OCI-LY7 (cell line): Measurements from ENCODE around the gene DCAF5. TPM values are rescaled to one million over a fixed set of nuclear protein-coding genes. Genes with fewer than 3 reads are reported as not detected.

Experiments
- BruUV-seq: library from RNA; stranded (reverse); fragments of 400-500 nt; replicated peaks from 2 replicates; lab custom pipeline; 2021; lab: Mats Ljungman, UMichigan
- CTCF ChIA-PET: fragments of 300-600 bp; sonication (Branson Sonifier 250); formaldehyde crosslinking; loops from one replicate; lab custom pipeline; 2022; ENCODE audit warnings: antibody characterized with exemption; ENCODE audit not compliant: unreplicated experiment; lab: Charles Lee
- POLR2A ChIA-PET: fragments of 300-600 bp; sonication (Branson Sonifier 250); formaldehyde crosslinking; loops from one replicate; lab custom pipeline; 2022; ENCODE audit warnings: antibody characterized with exemption; lab: Charles Lee
- DNase-seq: peaks from one replicate; pipeline ENCODE4 v3.0.0-alpha.2; 2015; ENCODE audit warnings: low spot score
- H2AFZ ChIP-seq: fragments of 200-600 bp; sonication (generic), shearing (Covaris generic); 2 replicates; pipeline ENCODE4 v1.6.1; 2014; ENCODE audit warnings: mild to moderate bottlenecking, antibody characterized with exemption, low read length, moderate library complexity
- H3K27ac ChIP-seq: fragments of 200-600 bp; sonication (generic); 2 replicates; pipeline ENCODE4 v1.5.1; 2014; ENCODE audit warnings: mixed run types, low read depth, mild to moderate bottlenecking, moderate library complexity, low read length, inconsistent platforms; ENCODE audit not compliant: poor library complexity, severe bottlenecking
- H3K36me3 ChIP-seq: fragments of 200-600 bp; sonication (generic); 2 replicates; pipeline ENCODE4 v1.6.1; 2014; ENCODE audit warnings: mild to moderate bottlenecking, antibody characterized with exemption, low read length, moderate library complexity, mixed read lengths; ENCODE audit not compliant: insufficient read depth
- H3K4me1 ChIP-seq: fragments of 200-600 bp; sonication (generic); 2 replicates; pipeline ENCODE4 v1.5.1; 2014; ENCODE audit warnings: mild to moderate bottlenecking, low read length; ENCODE audit not compliant: insufficient read depth, poor library complexity, severe bottlenecking
- H3K4me2 ChIP-seq: fragments of 200-600 bp; sonication (generic); 2 replicates; pipeline ENCODE4 v1.6.1; 2014; ENCODE audit warnings: mild to moderate bottlenecking, low read length
- H3K4me3 ChIP-seq: fragments of 200-600 bp; sonication (generic); 2 replicates; pipeline ENCODE4 v1.5.1; 2014; ENCODE audit warnings: mild to moderate bottlenecking, low read depth, low read length; ENCODE audit not compliant: poor library complexity, severe bottlenecking
- H3K79me2 ChIP-seq: fragments of 200-600 bp; sonication (generic); 2 replicates; pipeline ENCODE4 v1.6.1; 2016; ENCODE audit warnings: low read depth, mild to moderate bottlenecking, low read length, moderate library complexity, mixed read lengths; ENCODE audit not compliant: insufficient read depth
- H3K9me2 ChIP-seq: fragments of 200-600 bp; sonication (generic); 2 replicates; pipeline ENCODE4 v1.6.1; 2016; ENCODE audit warnings: mild to moderate bottlenecking, low read length, mixed read lengths; ENCODE audit not compliant: insufficient read depth
- H3K9me3 ChIP-seq: fragments of 200-600 bp; sonication (generic); 2 replicates; pipeline ENCODE4 v1.6.1; 2014; ENCODE audit warnings: mild to moderate bottlenecking, mixed run types, low read length, mixed read lengths
- H4K20me1 ChIP-seq: fragments of 200-600 bp; sonication (generic); 2 replicates; pipeline ENCODE4 v1.6.1; 2014; ENCODE audit warnings: mild to moderate bottlenecking, antibody characterized with exemption, low read length, moderate library complexity, mixed read lengths; ENCODE audit not compliant: insufficient read depth
- CTCF ChIP-seq: fragments of 200-600 bp; sonication (generic); conservative IDR thresholded peaks from 2 replicates; pipeline ENCODE4 v1.5.1; 2014; ENCODE audit warnings: mild to moderate bottlenecking, antibody characterized with exemption, low read length, moderate library complexity, mixed read lengths
- EZH2phosphoT487 ChIP-seq: fragments of 200-600 bp; sonication (generic); IDR thresholded peaks from 2 replicates; pipeline ENCODE4 v1.6.1; 2018; ENCODE audit warnings: low read depth, borderline replicate concordance, mild to moderate bottlenecking, mixed run types, antibody characterized with exemption, low read length, moderate library complexity, mixed read lengths
- intact Hi-C: fragments of 100-400 bp; cut with micrococcal nuclease; formaldehyde crosslinking; loops from one replicate; pipeline ENCODE4 v1.10.0; 2022; ENCODE audit not compliant: unreplicated experiment
- total RNA-seq, 2 experiments: library from RNA; depleted of rRNA in 1 of 2; stranded (reverse); fragments of >200 nt in 1 of 2; shearing (Covaris generic) in 1 of 2; gene quantifications; 2 replicates each; pipeline ENCODE4 v1.2.3, GENCODE V29; 2014 to 2022

DCAF5 gene
- total RNA-seq, 2 experiments from 2014 or later: 23.1 to 46.0 TPM

- no TSS peak for BruUV-seq
- ChIA-PET POLR2A (interaction anchor here (0.7 kb wide), 2 partner anchors 45 to 204 kb away, joined by 3 read pairs; no protein-coding TSS in a partner anchor), CTCF (no interaction called here)
Measured at GRCh38 chr14:69097974-69098373, 54.9 kb downstream of the DCAF5 start.

GRCh38 chr14:69096781-69097475 lies 56.0 kb downstream of the DCAF5 start:
- Histone ChIP-seq H2AFZ (no peak overlapping the region), H4K20me1 (no peaks in the 10 kb centered on the region), H3K27ac (no peak overlapping the region), H3K79me2 (no peaks in the 10 kb centered on the region), H3K9me2 (no peaks in the 10 kb centered on the region), H3K4me2 (no peak overlapping the region), H3K4me3 (no peak overlapping the region), H3K36me3 (peaks cover 7% of the 10 kb centered on the region; the same call in 1 of the 2 replicates), H3K4me1 (no peaks in the 10 kb centered on the region), H3K9me3 (no peaks in the 10 kb centered on the region)
- no peak for DNase-seq
- TF ChIP-seq EZH2phosphoT487: no peak
- no peak; the same call in 1 of the 2 replicates for TF ChIP-seq CTCF
- CTCF ChIA-PET: no interaction called here
- no TSS peak for BruUV-seq
- intact Hi-C loops: no loop called here
- POLR2A ChIA-PET: interaction anchor here (0.7 kb wide), 1 partner anchor 25 kb away, joined by 3 read pairs; no protein-coding TSS in a partner anchor

More at GRCh38 chr14:69097974-69098373, 54.9 kb downstream of the DCAF5 start:
- peaks cover 9% of the 10 kb centered on the region; the same call in 1 of the 2 replicates for H3K36me3 ChIP-seq
- no peak overlapping the region for H3K4me2 ChIP-seq
- no peak for DNase-seq
- no peak overlapping the region for H2AFZ ChIP-seq
- H3K9me2 ChIP-seq: no peaks in the 10 kb centered on the region
- intact Hi-C loops: no loop called here
- H3K27ac ChIP-seq: no peak overlapping the region
- no peak for TF ChIP-seq EZH2phosphoT487
- no peak for TF ChIP-seq CTCF
- H3K9me3 ChIP-seq: no peaks in the 10 kb centered on the region
- H4K20me1 ChIP-seq: no peaks in the 10 kb centered on the region
- no peaks in the 10 kb centered on the region for H3K79me2 ChIP-seq
- no peak overlapping the region for H3K4me3 ChIP-seq
- H3K4me1 ChIP-seq: no peaks in the 10 kb centered on the region

GRCh38 chr14:69096246-69096645 lies 56.7 kb downstream of the DCAF5 start:
- H3K4me1 ChIP-seq: no peaks in the 10 kb centered on the region
- DNase-seq: no peak
- no peak overlapping the region for H2AFZ ChIP-seq
- no peak overlapping the region for H3K4me2 ChIP-seq
- no peaks in the 10 kb centered on the region for H3K9me3 ChIP-seq
- H3K4me3 ChIP-seq: no peak overlapping the region
- H4K20me1 ChIP-seq: no peaks in the 10 kb centered on the region
- H3K36me3 ChIP-seq: peaks cover 9% of the 10 kb centered on the region
- BruUV-seq: no TSS peak
- H3K9me2 ChIP-seq: no peaks in the 10 kb centered on the region
- intact Hi-C loops: no loop called here
- ChIA-PET CTCF (no interaction called here), POLR2A (no interaction called here)
- no peak overlapping the region for H3K27ac ChIP-seq
- no peak for TF ChIP-seq EZH2phosphoT487
- TF ChIP-seq CTCF: no peak
- no peaks in the 10 kb centered on the region for H3K79me2 ChIP-seq
